ENCODE results near the gene KLHL33.
"Not testable (repeated sequence)": the region's sequence is repeated elsewhere in the genome, so short reads cannot be mapped to it uniquely, and the experiment has no call there.

The KLHL33 gene

GRCh38 chr14:20454516-20455354 is 18.8 kb upstream of the KLHL33 start, which contains the start of the genes APEX1 and OSGEP:
TSS of gene APEX1 (plus strand) at chr14:20455226. CDS start at chr14:20455646, 420 bp downstream.
TSS of gene OSGEP (minus strand) at chr14:20454812. CDS start at chr14:20454683, 129 bp downstream.
- peak; percentile 90 for DNase-seq (ENCODE audit: low read depth, low spot score)
- no peak for TF ChIP-seq CTCF (IDR thresholded peaks at IDR 0.05; ENCODE audit: insufficient read depth, low read length, missing control alignments)
- ChIA-PET POLR2A (interaction anchor here (0.8 to 3.2 kb wide), 11 partner anchors 13 to 617 kb away, joined by 3 to 19 read pairs (median 7); partner anchors contain the start of genes KLHL33, PARP2, PNP and TEP1), CTCF (interaction anchor here (1.0 to 8.4 kb wide), 5 partner anchors 29 to 153 kb away, joined by 3 to 46 read pairs (median 4); partner anchors contain the start of gene TEP1)
- H3K4me3 ChIP-seq (ENCODE audit: low read depth, low read length): peak within 1 kb of the TSS; percentile 96

DNA sequence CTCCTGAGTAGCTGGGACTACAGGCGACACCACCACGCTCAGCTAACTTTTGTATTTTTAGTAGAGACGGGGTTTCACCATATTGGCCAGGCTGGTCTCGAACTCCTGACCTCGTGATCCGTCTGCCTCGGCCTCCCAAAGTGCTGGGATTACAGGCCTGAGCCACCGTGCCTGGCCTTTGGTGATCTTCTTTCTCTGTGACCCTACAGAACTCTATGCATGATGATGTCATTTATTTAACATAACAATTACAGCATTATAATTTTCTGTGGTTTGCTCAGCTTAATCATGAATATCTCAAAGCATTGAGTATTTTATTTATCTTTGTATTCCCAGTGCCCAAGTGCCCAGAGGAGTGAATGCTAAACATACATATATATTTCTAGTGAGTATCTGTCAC is 16.9 kb upstream of the KLHL33 start:
- POLR2A ChIA-PET; DNase-seq (ENCODE audit: low read depth, low spot score); H3K4me3 ChIP-seq (ENCODE audit: low read depth, low read length): not testable (repeated sequence)
- CTCF ChIA-PET: interaction anchor here (1.4 to 8.4 kb wide), 2 partner anchors 38 to 125 kb away, joined by 3 to 46 read pairs; partner anchors contain the start of gene TEP1

DNA sequence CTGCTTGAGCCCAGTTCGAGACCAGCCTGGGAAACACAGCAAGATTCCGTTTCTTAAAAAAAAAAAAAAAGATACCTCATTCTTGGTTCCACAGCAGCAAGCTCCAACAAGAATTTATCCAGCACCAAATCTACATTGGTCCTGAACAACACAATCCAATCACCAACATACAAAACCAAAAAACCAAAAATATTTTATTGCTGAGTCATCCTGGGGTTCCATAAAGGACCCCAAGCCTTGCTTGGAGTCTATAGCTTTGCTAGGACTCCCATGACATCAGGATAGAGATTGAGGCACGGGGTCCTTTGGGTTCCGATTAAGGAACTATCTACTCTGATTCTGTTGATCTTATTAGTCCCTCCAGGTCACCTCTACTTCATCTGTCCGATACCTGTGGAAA is 10.9 kb upstream of the KLHL33 start:
- TF ChIP-seq CTCF (IDR thresholded peaks at IDR 0.05; ENCODE audit: insufficient read depth, low read length, missing control alignments): no peak
- POLR2A ChIA-PET: no interaction called here
- CTCF ChIA-PET: interaction anchor here (2.2 kb wide), 1 partner anchor 33 kb away, joined by 7 read pairs; no protein-coding TSS in a partner anchor
- H3K4me3 ChIP-seq (ENCODE audit: low read depth, low read length): no peak overlapping the region
- no peak for DNase-seq (ENCODE audit: low read depth, low spot score)

GRCh38 chr14:20443650-20444049 is 7.7 kb upstream of the KLHL33 start:
- POLR2A ChIA-PET; DNase-seq (ENCODE audit: low read depth, low spot score); H3K4me3 ChIP-seq (ENCODE audit: low read depth, low read length); CTCF ChIA-PET: not testable (repeated sequence)

- CTCF ChIA-PET: no interaction called here
These were observed 5.5 kb upstream of the KLHL33 start for GRCh38 chr14:20441461-20441860.

DNA sequence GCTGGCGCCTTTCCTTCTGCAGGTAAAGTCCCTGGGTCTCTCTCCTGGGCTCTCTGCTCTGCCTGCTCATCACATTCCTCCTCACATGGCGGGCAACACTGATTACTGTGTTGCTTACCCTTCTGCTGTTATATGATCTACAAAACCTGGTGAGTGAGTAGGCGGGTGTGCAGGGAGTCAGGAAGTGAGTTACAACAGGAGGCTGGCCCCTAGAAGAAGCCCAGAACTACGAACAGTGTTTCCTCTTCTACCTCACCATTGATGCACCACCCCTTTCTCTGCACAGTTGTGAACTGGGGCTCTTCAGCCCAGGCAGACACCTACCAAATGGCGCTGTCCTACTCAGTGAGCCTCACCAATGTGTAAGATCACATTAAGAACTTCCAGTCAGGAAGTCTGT is 4.9 kb upstream of the KLHL33 start:
- TF ChIP-seq CTCF (IDR thresholded peaks at IDR 0.05; ENCODE audit: insufficient read depth, low read length, missing control alignments): no peak
- ChIA-PET CTCF (no interaction called here), POLR2A (interaction anchor here (2.2 kb wide), 1 partner anchor 14 kb away, joined by 9 read pairs; the partner anchor contains the start of genes APEX1 and OSGEP)
- no peak for DNase-seq (ENCODE audit: low read depth, low spot score)
- H3K4me3 ChIP-seq (ENCODE audit: low read depth, low read length): no peak overlapping the region

More at GRCh38 chr14:20441461-20441860, 5.5 kb upstream of the KLHL33 start:
- TF ChIP-seq CTCF (IDR thresholded peaks at IDR 0.05; ENCODE audit: insufficient read depth, low read length, missing control alignments): no peak
- no peak for DNase-seq (ENCODE audit: low read depth, low spot score)
- POLR2A ChIA-PET: interaction anchor here (2.2 kb wide), 1 partner anchor 14 kb away, joined by 9 read pairs; the partner anchor contains the start of genes APEX1 and OSGEP
- H3K4me3 ChIP-seq (ENCODE audit: low read depth, low read length): no peak overlapping the region

DNA sequence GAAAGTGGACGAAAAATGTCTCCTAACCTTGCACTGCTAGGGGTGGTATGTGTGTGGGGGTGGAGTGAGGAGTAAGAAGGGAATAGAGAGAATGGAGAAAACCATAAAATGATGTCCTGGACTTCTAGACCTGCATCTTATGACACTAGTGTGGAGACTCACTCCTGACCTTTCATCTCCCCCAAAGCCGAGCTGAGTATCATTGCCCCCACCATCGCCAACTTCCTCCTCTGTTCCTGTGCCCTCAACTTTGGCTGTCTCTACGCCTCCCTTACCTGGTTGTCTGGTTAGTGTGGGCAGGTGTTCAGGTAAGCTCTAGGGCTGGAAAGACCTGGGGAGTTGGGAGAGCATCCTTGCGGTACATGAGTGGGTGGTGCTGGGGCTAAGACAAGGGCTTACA is 4.5 kb upstream of the KLHL33 start:
- H3K4me3 ChIP-seq (ENCODE audit: low read depth, low read length): no peak overlapping the region
- no peak for TF ChIP-seq CTCF (IDR thresholded peaks at IDR 0.05; ENCODE audit: insufficient read depth, low read length, missing control alignments)
- ChIA-PET CTCF (no interaction called here), POLR2A (interaction anchor here (2.2 kb wide), 1 partner anchor 15 kb away, joined by 9 read pairs; the partner anchor contains the start of genes APEX1 and OSGEP)
- DNase-seq (ENCODE audit: low read depth, low spot score): no peak
